Measurements from ENCODE around the gene MICU2. TPM values are rescaled to one million over a fixed set of nuclear protein-coding genes. Genes with fewer than 3 reads are reported as not detected.

The MICU2 gene
- total RNA-seq, 2 experiments from 2014 or later: 37.5 to 51.3 TPM

DNA sequence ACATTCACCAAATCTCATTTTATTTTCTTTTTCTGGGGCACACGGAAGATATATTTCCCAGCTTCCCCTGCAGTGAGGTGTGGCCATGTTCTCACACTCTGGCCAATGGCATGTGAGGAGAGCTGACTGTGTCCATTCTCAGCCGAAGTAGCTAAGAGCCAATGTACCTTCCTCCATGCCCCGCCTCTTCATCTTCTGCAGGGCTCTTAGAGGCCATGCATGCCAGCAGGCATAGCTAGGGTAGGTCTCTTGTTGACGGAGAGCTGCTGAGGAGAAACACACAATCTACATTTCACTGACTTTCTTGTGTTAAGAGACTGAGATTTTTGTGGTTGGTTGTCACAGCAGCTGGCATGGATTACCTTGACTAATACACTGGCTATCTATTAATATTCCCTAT, 9.8 kb upstream of the MICU2 start:
- Histone ChIP-seq H3K4me2 (ENCODE audit: low read length) (no peak overlapping the region), H3K9me3 (ENCODE audit: low read length) (no peaks in the 10 kb centered on the region), H3K4me3 (ENCODE audit: low read depth, low read length, poor library complexity, severe bottlenecking) (no peak overlapping the region), H3K27ac (ENCODE audit: low read depth, low read length, poor library complexity, severe bottlenecking) (no peak overlapping the region), H4K20me1 (ENCODE audit: insufficient read depth, low read length) (no peaks in the 10 kb centered on the region), H2AFZ (ENCODE audit: low read length) (0 out of 2 replicates have a peak overlapping the region, but pooled peaks have one; percentile 25), H3K9me2 (ENCODE audit: insufficient read depth, low read length) (no peaks in the 10 kb centered on the region), H3K4me1 (ENCODE audit: insufficient read depth, low read length, poor library complexity, severe bottlenecking) (no peaks in the 10 kb centered on the region), H3K79me2 (ENCODE audit: insufficient read depth, low read depth, low read length) (no peaks in the 10 kb centered on the region), H3K36me3 (ENCODE audit: insufficient read depth, low read length) (no peaks in the 10 kb centered on the region)
- TF ChIP-seq EZH2phosphoT487 (IDR thresholded peaks at IDR 0.05; ENCODE audit: borderline replicate concordance, low read depth, low read length) (no peak), CTCF (conservative IDR thresholded peaks at IDR 0.05; ENCODE audit: low read length) (no peak)
- intact Hi-C loops (cut with micrococcal nuclease; ENCODE audit: unreplicated experiment): no loop called here
- ChIA-PET POLR2A (interaction anchor here (0.7 to 1.6 kb wide), 3 partner anchors 10 to 38 kb away, joined by 6 read pairs; partner anchors contain the start of gene MICU2), CTCF (ENCODE audit: unreplicated experiment) (no interaction called here)
- no peak for DNase-seq (ENCODE audit: low spot score)
- BruUV-seq (replicated peaks): no TSS peak

DNA sequence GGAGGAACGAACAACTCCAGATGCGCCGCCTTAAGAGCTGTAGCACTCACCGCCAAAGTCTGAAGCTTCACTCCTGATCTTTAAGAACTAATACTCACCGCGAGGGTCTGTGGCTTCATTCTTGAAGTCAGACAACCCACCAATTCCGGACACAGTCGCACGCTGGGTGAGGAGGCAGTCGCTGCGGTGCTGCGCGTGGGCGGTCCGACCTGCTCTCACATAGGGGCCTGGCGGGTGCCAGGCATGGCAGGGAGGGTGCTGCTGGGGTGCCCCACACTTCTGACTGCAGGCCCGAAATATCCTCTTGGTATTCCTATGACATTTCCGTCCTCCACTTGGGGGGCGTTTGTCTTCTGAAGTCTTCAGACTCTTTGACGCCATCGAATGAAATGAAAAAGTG, 7.4 kb upstream of the MICU2 start:
- no peak overlapping the region for H3K27ac ChIP-seq (ENCODE audit: low read depth, low read length, poor library complexity, severe bottlenecking)
- H3K4me3 ChIP-seq (ENCODE audit: low read depth, low read length, poor library complexity, severe bottlenecking): no peak overlapping the region
- ChIA-PET POLR2A (no interaction called here), CTCF (ENCODE audit: unreplicated experiment) (no interaction called here)
- H4K20me1 ChIP-seq (ENCODE audit: insufficient read depth, low read length): no peaks in the 10 kb centered on the region
- no peak for TF ChIP-seq CTCF (conservative IDR thresholded peaks at IDR 0.05; ENCODE audit: low read length)
- no peak for TF ChIP-seq EZH2phosphoT487 (IDR thresholded peaks at IDR 0.05; ENCODE audit: borderline replicate concordance, low read depth, low read length)
- no peak overlapping the region for H2AFZ ChIP-seq (ENCODE audit: low read length)
- no peak overlapping the region for H3K4me2 ChIP-seq (ENCODE audit: low read length)
- no peaks in the 10 kb centered on the region for H3K79me2 ChIP-seq (ENCODE audit: insufficient read depth, low read depth, low read length)
- no peaks in the 10 kb centered on the region for H3K9me2 ChIP-seq (ENCODE audit: insufficient read depth, low read length)
- no TSS peak for BruUV-seq (replicated peaks)
- H3K9me3 ChIP-seq (ENCODE audit: low read length): no peaks in the 10 kb centered on the region
- H3K36me3 ChIP-seq (ENCODE audit: insufficient read depth, low read length): no peaks in the 10 kb centered on the region
- intact Hi-C loops (cut with micrococcal nuclease; ENCODE audit: unreplicated experiment): no loop called here
- no peak for DNase-seq (ENCODE audit: low spot score)
- no peaks in the 10 kb centered on the region for H3K4me1 ChIP-seq (ENCODE audit: insufficient read depth, low read length, poor library complexity, severe bottlenecking)

DNA sequence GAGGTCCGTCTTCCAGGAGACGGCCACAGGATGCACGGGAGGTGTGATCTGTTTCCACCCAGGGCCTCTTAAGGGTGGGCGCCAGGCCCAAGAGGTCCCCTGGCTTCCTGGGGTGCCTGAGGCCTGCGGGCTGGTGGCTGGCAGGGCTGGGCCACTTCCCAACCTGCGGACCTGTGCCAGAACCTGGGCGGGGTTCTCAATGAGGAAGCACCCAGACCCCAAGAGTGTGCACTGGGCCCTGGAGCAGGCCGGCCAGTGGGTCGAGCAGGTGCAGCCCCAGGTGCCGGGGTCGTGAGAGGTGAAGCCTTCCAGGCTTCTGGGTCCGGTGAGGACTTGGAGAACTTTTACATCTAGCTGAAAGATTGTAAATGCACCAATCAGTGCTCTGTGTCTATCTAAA, 6.7 kb upstream of the MICU2 start:
- no peak overlapping the region for H3K4me3 ChIP-seq (ENCODE audit: low read depth, low read length, poor library complexity, severe bottlenecking)
- CTCF ChIA-PET (ENCODE audit: unreplicated experiment): no interaction called here
- no peaks in the 10 kb centered on the region for H3K79me2 ChIP-seq (ENCODE audit: insufficient read depth, low read depth, low read length)
- no peak for DNase-seq (ENCODE audit: low spot score)
- H3K36me3 ChIP-seq (ENCODE audit: insufficient read depth, low read length): no peaks in the 10 kb centered on the region
- TF ChIP-seq CTCF (conservative IDR thresholded peaks at IDR 0.05; ENCODE audit: low read length) (no peak), EZH2phosphoT487 (IDR thresholded peaks at IDR 0.05; ENCODE audit: borderline replicate concordance, low read depth, low read length) (no peak)
- H3K4me1 ChIP-seq (ENCODE audit: insufficient read depth, low read length, poor library complexity, severe bottlenecking): no peaks in the 10 kb centered on the region
- POLR2A ChIA-PET: no interaction called here
- H3K4me2 ChIP-seq (ENCODE audit: low read length): no peak overlapping the region
- H2AFZ ChIP-seq (ENCODE audit: low read length): no peak overlapping the region
- BruUV-seq (replicated peaks): no TSS peak
- H3K9me2 ChIP-seq (ENCODE audit: insufficient read depth, low read length): no peaks in the 10 kb centered on the region
- no peak overlapping the region for H3K27ac ChIP-seq (ENCODE audit: low read depth, low read length, poor library complexity, severe bottlenecking)
- intact Hi-C loops (cut with micrococcal nuclease; ENCODE audit: unreplicated experiment): no loop called here
- H4K20me1 ChIP-seq (ENCODE audit: insufficient read depth, low read length): no peaks in the 10 kb centered on the region
- no peaks in the 10 kb centered on the region for H3K9me3 ChIP-seq (ENCODE audit: low read length)

Measured in OCI-LY7 (cell line).